ENCODE data around the gene ANKRD13C. TPM values are rescaled to one million over a fixed set of nuclear protein-coding genes. Genes with fewer than 3 reads are reported as not detected.

The ANKRD13C gene
- polyA plus RNA-seq, 1 of the 3 experiments (the other 2 are of a cell fraction) = 5.2 TPM

Other genes starting within 250 kb of the ANKRD13C start
- 5.6 and 6.3 TPM in 2 replicates for gene LRRC40, start 149.1 kb downstream of the ANKRD13C start, polyA plus RNA-seq (2012; rRNA removed)
- gene SRSF11, start 133.3 kb downstream of the ANKRD13C start, polyA plus RNA-seq (2012; rRNA removed) = 138 and 170 TPM in 2 replicates
- gene CTH, start 56.5 kb upstream of the ANKRD13C start, polyA plus RNA-seq (2012; rRNA removed) = 3.9 and 4.2 TPM in 2 replicates